ENCODE data around the gene ZBTB4. TPM values are rescaled to one million over a fixed set of nuclear protein-coding genes. Genes with fewer than 3 reads are reported as not detected.

The ZBTB4 gene
- total and polyA plus RNA-seq, 2 experiments from 2014 or later: 3.6 to 11.2 TPM

DNA sequence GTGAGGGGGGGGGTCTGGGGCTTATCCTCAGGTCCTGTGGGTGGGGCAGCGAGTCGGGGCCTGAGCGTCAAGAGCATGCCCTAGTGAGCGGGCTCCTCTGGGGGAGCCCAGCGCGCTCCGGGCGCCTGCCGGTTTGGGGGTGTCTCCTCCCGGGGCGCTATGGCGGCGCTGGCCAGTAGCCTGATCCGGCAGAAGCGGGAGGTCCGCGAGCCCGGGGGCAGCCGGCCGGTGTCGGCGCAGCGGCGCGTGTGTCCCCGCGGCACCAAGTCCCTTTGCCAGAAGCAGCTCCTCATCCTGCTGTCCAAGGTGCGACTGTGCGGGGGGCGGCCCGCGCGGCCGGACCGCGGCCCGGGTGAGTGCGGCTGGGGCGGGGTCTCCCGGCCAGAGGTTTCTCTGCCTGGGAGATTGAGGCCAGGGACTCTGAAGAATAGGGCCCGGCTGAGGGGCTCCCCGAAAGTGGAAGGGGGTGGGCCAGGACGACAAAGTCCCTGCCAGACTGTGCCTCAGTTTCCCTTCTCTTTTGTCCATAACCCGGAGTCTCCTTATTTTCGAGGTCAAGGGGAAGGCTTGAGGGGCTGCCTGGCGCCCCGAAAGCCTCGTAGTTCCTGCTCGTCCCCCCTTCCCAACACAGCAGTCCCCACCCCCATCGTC lies 39.8 kb downstream of the ZBTB4 start, which contains the start of gene FGF11 (continued):
- no peak for TF ChIP-seq STAT1 (IDR thresholded peaks at IDR 0.05; ENCODE audit: unreplicated experiment)
- no peak for TF ChIP-seq EZH2phosphoT487 (IDR thresholded peaks at IDR 0.05; ENCODE audit: unreplicated experiment)
- TF ChIP-seq, protein P1, sequence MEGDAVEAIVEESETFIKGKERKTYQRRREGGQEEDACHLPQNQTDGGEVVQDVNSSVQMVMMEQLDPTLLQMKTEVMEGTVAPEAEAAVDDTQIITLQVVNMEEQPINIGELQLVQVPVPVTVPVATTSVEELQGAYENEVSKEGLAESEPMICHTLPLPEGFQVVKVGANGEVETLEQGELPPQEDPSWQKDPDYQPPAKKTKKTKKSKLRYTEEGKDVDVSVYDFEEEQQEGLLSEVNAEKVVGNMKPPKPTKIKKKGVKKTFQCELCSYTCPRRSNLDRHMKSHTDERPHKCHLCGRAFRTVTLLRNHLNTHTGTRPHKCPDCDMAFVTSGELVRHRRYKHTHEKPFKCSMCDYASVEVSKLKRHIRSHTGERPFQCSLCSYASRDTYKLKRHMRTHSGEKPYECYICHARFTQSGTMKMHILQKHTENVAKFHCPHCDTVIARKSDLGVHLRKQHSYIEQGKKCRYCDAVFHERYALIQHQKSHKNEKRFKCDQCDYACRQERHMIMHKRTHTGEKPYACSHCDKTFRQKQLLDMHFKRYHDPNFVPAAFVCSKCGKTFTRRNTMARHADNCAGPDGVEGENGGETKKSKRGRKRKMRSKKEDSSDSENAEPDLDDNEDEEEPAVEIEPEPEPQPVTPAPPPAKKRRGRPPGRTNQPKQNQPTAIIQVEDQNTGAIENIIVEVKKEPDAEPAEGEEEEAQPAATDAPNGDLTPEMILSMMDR (conservative IDR thresholded peaks at IDR 0.05; ENCODE audit: low read depth in 2 of 2): no peak
- no peak for TF ChIP-seq ZNF114 (CRISPR knock-in tag; IDR thresholded peaks at IDR 0.05)
- TF ChIP-seq POLR2AphosphoS5 (IDR thresholded peaks at IDR 0.05; ENCODE audit: low read depth): no peak

DNA sequence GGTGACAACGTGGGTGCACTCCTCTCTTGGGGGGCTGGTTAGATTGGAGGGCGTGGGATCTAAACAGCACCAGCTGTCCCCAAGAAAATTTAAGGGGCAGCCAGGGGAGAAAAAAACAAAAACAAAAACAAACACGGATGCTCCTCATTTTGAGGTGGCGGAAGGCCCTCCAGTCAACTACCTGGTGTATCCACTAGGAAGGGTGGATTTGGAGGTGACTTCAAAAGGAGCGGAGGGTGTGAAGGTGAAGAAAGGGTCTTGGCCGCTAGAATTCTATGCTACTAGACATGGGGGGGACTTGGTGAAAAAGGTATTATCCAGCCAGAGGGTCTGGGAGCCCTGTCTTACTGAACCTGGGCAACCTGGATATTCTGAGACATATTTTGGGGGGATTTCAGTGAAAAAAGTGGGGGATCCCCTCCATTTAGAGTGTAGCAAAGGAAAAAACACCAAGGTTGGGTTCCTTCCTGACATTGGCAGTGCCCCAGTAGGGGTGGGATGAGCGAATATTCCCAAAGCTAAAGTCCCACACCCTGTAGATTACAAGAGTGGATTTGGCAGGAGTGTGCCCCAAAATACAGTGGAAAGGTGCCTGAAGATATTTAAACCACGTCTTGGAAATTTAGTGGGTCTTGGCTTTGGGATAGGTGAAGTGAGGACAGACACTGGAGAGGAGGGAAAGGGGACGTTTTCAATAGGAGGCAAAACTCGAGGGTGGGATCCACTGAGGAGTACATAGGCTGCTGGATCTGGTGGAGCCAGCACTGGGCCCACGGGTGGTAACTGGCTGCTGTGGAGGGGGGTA lies 40.6 kb downstream of the ZBTB4 start:
- Mint-ChIP-seq H3K27me3 (ENCODE audit: insufficient read depth, low read depth, poor library complexity) (peaks cover 48% of the 10 kb centered on the region), H3K4me1 (peaks cover 31% of the 10 kb centered on the region), H3K27ac (no peak overlapping the region), H3K4me3 (peak overlapping the region; percentile 84), H3K36me3 (ENCODE audit: low read depth) (no peaks in the 10 kb centered on the region; the same call in 2 of the 3 replicates), H3K9me3 (no peaks in the 10 kb centered on the region)
- H3K36me3 ChIP-seq (ENCODE audit: insufficient read depth): no peaks in the 10 kb centered on the region
- no peak overlapping the region for H3K27ac ChIP-seq (ENCODE audit: low read depth)
- no peak for ATAC-seq
- peaks cover 24% of the 10 kb centered on the region for H3K4me1 ChIP-seq (ENCODE audit: insufficient read depth)
- H3K9me2 ChIP-seq (ENCODE audit: insufficient read depth): no peaks in the 10 kb centered on the region
- TF ChIP-seq, protein P2, sequence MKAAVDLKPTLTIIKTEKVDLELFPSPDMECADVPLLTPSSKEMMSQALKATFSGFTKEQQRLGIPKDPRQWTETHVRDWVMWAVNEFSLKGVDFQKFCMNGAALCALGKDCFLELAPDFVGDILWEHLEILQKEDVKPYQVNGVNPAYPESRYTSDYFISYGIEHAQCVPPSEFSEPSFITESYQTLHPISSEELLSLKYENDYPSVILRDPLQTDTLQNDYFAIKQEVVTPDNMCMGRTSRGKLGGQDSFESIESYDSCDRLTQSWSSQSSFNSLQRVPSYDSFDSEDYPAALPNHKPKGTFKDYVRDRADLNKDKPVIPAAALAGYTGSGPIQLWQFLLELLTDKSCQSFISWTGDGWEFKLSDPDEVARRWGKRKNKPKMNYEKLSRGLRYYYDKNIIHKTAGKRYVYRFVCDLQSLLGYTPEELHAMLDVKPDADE (IDR thresholded peaks at IDR 0.05): no peak
- peak; percentile 38 for TF ChIP-seq EZH2 (IDR thresholded peaks at IDR 0.05; ENCODE audit: low read depth, unreplicated experiment)
- H4K20me1 ChIP-seq (replicated peaks; ENCODE audit: insufficient read depth): peaks cover 1% of the 10 kb centered on the region; the same call in 1 of the 2 replicates
- H3K27me3 ChIP-seq (ENCODE audit: insufficient read depth): peaks cover 39% of the 10 kb centered on the region
- peak overlapping the region; percentile 76 for H3K4me2 ChIP-seq
- no peak overlapping the region for H2AFZ ChIP-seq
- peaks cover 40% of the 10 kb centered on the region for H3F3A ChIP-seq (replicated peaks; ENCODE audit: low read depth)
- H3K4me3 ChIP-seq: peak overlapping the region; percentile 98
- H3K79me2 ChIP-seq (replicated peaks; ENCODE audit: insufficient read depth): no peaks in the 10 kb centered on the region
- no peak for DNase-seq (ENCODE audit: low spot score)

DNA sequence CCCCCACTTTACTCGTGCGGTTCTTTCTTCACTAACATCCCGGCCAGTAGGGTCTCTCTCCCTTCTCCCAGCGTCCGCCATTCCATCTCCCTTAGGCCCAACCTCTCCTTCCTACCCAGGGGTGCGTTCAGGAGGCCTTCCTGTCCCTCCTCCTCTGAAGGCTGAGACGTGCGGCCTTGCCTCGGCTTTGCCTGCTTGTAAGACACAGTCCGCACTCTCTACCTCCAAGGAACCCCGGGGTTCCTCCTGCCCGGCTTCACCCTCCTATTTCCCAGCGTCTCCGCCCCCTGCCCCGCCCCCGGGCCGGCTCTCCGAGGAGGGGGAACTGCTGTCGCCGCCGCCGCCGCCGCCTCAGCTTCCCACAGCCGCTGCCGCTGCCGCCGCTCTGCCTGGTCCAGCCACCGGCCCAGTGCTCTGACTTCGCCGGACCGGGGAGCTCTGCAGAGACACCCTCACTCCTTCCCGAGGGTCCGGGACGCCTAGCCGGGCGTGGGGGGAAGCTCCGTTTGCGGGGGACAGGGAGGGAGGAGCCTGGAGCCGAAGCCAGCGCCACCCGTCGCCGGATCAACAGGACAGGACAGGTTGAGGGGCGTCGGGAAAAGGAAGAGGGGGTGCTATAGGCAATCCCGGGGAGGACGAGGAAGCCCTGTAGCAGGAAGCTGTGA lies 41.3 kb downstream of the ZBTB4 start:
- H3K36me3 Mint-ChIP-seq (ENCODE audit: low read depth): no peaks in the 10 kb centered on the region; the same call in 2 of the 3 replicates
- Histone ChIP-seq H3K4me3 (peak overlapping the region; percentile 98), H2AFZ (0 out of 2 replicates have a peak overlapping the region, but pooled peaks have one; percentile 72), H4K20me1 (replicated peaks; ENCODE audit: insufficient read depth) (no peaks in the 10 kb centered on the region; the same call in 1 of the 2 replicates), H3K36me3 (ENCODE audit: insufficient read depth) (no peaks in the 10 kb centered on the region), H3K27ac (ENCODE audit: low read depth) (no peak overlapping the region), H3K4me2 (peak overlapping the region; percentile 76), H3K27me3 (ENCODE audit: insufficient read depth) (peaks cover 35% of the 10 kb centered on the region), H3K4me1 (ENCODE audit: insufficient read depth) (peaks cover 22% of the 10 kb centered on the region), H3F3A (replicated peaks; ENCODE audit: low read depth) (peaks cover 40% of the 10 kb centered on the region), H3K79me2 (replicated peaks; ENCODE audit: insufficient read depth) (no peaks in the 10 kb centered on the region), H3K9me2 (ENCODE audit: insufficient read depth) (no peaks in the 10 kb centered on the region)
- TF ChIP-seq JUNB (IDR thresholded peaks at IDR 0.05; ENCODE audit: unreplicated experiment) (no peak), POLR2AphosphoS5 (IDR thresholded peaks at IDR 0.05; ENCODE audit: low read depth) (peak; percentile 75), CREB1 (CRISPR knock-in tag; IDR thresholded peaks at IDR 0.05; ENCODE audit: low read depth) (no peak), STAT1 (IDR thresholded peaks at IDR 0.05; ENCODE audit: unreplicated experiment) (no peak)
- TF ChIP-seq, protein P2 (IDR thresholded peaks at IDR 0.05): no peak
- H3K27ac Mint-ChIP-seq: no peak overlapping the region; the same call in 1 of the 2 replicates
- H3K4me1 Mint-ChIP-seq: peaks cover 30% of the 10 kb centered on the region
- peaks cover 48% of the 10 kb centered on the region for H3K27me3 Mint-ChIP-seq (ENCODE audit: insufficient read depth, low read depth, poor library complexity)
- DNase-seq (ENCODE audit: low spot score): peak; percentile 86
- peak; percentile 8 for ATAC-seq
- H3K9me3 Mint-ChIP-seq: no peaks in the 10 kb centered on the region
- H3K4me3 Mint-ChIP-seq: peak overlapping the region; percentile 84
